ENCODE data around the gene DENND11.

The DENND11 gene

GRCh38 chr7:141674702-141675101, 27.3 kb downstream of the DENND11 start:
- no peak overlapping the region for H4K91ac ChIP-seq (ENCODE audit: low read length)
- 63% methylated on average over 4 of the region's 4 CpGs for WGBS
- H3K14ac ChIP-seq (ENCODE audit: low read length in 2 of 2), result no peak overlapping the region
- no peak overlapping the region for H3K4me3 ChIP-seq (ENCODE audit: insufficient read depth in 1 of 2, low read depth in 1 of 2, low read length in 2 of 2)
- H2BK12ac ChIP-seq (ENCODE audit: low read length in 2 of 2), result no peak overlapping the region
- H3K9me3 ChIP-seq (ENCODE audit: control insufficient read depth, low read length), result peaks cover 3% of the 10 kb centered on the region
- H3K4ac ChIP-seq (ENCODE audit: low read depth in 1 of 2, low read length in 2 of 2), result no peak overlapping the region
- no peak overlapping the region for H3K4me2 ChIP-seq (ENCODE audit: low read length, poor library complexity, severe bottlenecking)
- no peak overlapping the region for H3K27ac ChIP-seq (ENCODE audit: low read length, poor library complexity, severe bottlenecking)
- no peaks in the 10 kb centered on the region for H3K4me1 ChIP-seq (ENCODE audit: control insufficient read depth, insufficient read depth, low read depth, low read length)
- no peak for DNase-seq
- H3K27me3 ChIP-seq (ENCODE audit: control insufficient read depth in 1 of 2, insufficient read depth in 1 of 2, low read length in 2 of 2), result no peaks in the 10 kb centered on the region
- H2AFZ ChIP-seq (ENCODE audit: low read depth, low read length), result no peak overlapping the region
- H2BK120ac ChIP-seq (ENCODE audit: low read depth, low read length), result no peak overlapping the region
- H3K23ac ChIP-seq (ENCODE audit: low read length in 2 of 2), result no peak overlapping the region
- peaks cover 4% of the 10 kb centered on the region for H3K79me1 ChIP-seq (replicated peaks; ENCODE audit: low read length, poor library complexity, severe bottlenecking)
- no peak overlapping the region for H2AK5ac ChIP-seq (ENCODE audit: low read length, severe bottlenecking)
- H3K36me3 ChIP-seq (ENCODE audit: control insufficient read depth in 1 of 2, insufficient read depth in 2 of 2, low read depth in 1 of 2, low read length in 2 of 2), result peaks cover 3 to 7% of the 10 kb centered on the region in 2 experiments
- no peak overlapping the region for H2BK15ac ChIP-seq (ENCODE audit: low read depth, poor library complexity, severe bottlenecking)
- no peak overlapping the region for H3K18ac ChIP-seq (ENCODE audit: low read depth in 1 of 2, low read length in 2 of 2)
- H4K8ac ChIP-seq (ENCODE audit: low read length), result no peak overlapping the region
- no peak overlapping the region for H2BK5ac ChIP-seq (ENCODE audit: low read depth, low read length, poor library complexity, severe bottlenecking)
- H3K9ac ChIP-seq (ENCODE audit: low read length), result no peak overlapping the region

- no peak overlapping the region for H2AFZ ChIP-seq (ENCODE audit: low read depth, low read length)
- no peak overlapping the region for H4K8ac ChIP-seq (ENCODE audit: low read length)
- WGBS, result over 99% methylated on average over 4 of the region's 5 CpGs
- H3K4me1 ChIP-seq (ENCODE audit: control insufficient read depth, insufficient read depth, low read depth, low read length), result no peaks in the 10 kb centered on the region
- no peak overlapping the region for H3K23ac ChIP-seq (ENCODE audit: low read length in 2 of 2)
- H3K4ac ChIP-seq (ENCODE audit: low read depth in 1 of 2, low read length in 2 of 2), result no peak overlapping the region
- peaks cover 4% of the 10 kb centered on the region for H3K79me1 ChIP-seq (replicated peaks; ENCODE audit: low read length, poor library complexity, severe bottlenecking)
- H3K9ac ChIP-seq (ENCODE audit: low read length), result no peak overlapping the region
- no peak overlapping the region for H3K4me2 ChIP-seq (ENCODE audit: low read length, poor library complexity, severe bottlenecking)
- no peak overlapping the region for H2BK12ac ChIP-seq (ENCODE audit: low read length in 2 of 2)
- H3K9me3 ChIP-seq (ENCODE audit: control insufficient read depth, low read length), result peaks cover 3% of the 10 kb centered on the region
- H2BK120ac ChIP-seq (ENCODE audit: low read depth, low read length), result no peak overlapping the region
- no peak overlapping the region for H3K4me3 ChIP-seq (ENCODE audit: insufficient read depth in 1 of 2, low read depth in 1 of 2, low read length in 2 of 2)
- no peak overlapping the region for H4K91ac ChIP-seq (ENCODE audit: low read length)
- H2BK15ac ChIP-seq (ENCODE audit: low read depth, poor library complexity, severe bottlenecking), result no peak overlapping the region
- DNase-seq, result no peak
- no peak overlapping the region for H3K18ac ChIP-seq (ENCODE audit: low read depth in 1 of 2, low read length in 2 of 2)
- no peak overlapping the region for H2BK5ac ChIP-seq (ENCODE audit: low read depth, low read length, poor library complexity, severe bottlenecking)
- peaks cover 3 to 7% of the 10 kb centered on the region in 2 experiments for H3K36me3 ChIP-seq (ENCODE audit: control insufficient read depth in 1 of 2, insufficient read depth in 2 of 2, low read depth in 1 of 2, low read length in 2 of 2)
- H3K27ac ChIP-seq (ENCODE audit: low read length, poor library complexity, severe bottlenecking), result no peak overlapping the region
- H3K14ac ChIP-seq (ENCODE audit: low read length in 2 of 2), result no peak overlapping the region
- no peak overlapping the region for H2AK5ac ChIP-seq (ENCODE audit: low read length, severe bottlenecking)
- H3K27me3 ChIP-seq (ENCODE audit: control insufficient read depth in 1 of 2, insufficient read depth in 1 of 2, low read length in 2 of 2), result no peaks in the 10 kb centered on the region
These were observed 27.7 kb downstream of the DENND11 start for GRCh38 chr7:141674171-141674671.

GRCh38 chr7:141673346-141673745, 28.6 kb downstream of the DENND11 start:
- H2BK15ac ChIP-seq (ENCODE audit: low read depth, poor library complexity, severe bottlenecking), result no peak overlapping the region
- no peak for DNase-seq
- H3K4me3 ChIP-seq (ENCODE audit: insufficient read depth in 1 of 2, low read depth in 1 of 2, low read length in 2 of 2), result no peak overlapping the region
- peaks cover 4% of the 10 kb centered on the region for H3K79me1 ChIP-seq (replicated peaks; ENCODE audit: low read length, poor library complexity, severe bottlenecking)
- no peak overlapping the region for H4K8ac ChIP-seq (ENCODE audit: low read length)
- no peak overlapping the region for H2BK120ac ChIP-seq (ENCODE audit: low read depth, low read length)
- H2AFZ ChIP-seq (ENCODE audit: low read depth, low read length), result no peak overlapping the region
- H3K14ac ChIP-seq (ENCODE audit: low read length in 2 of 2), result no peak overlapping the region
- H3K36me3 ChIP-seq (ENCODE audit: control insufficient read depth in 1 of 2, insufficient read depth in 2 of 2, low read depth in 1 of 2, low read length in 2 of 2), result peaks cover 3 to 10% of the 10 kb centered on the region in 2 experiments
- no peak overlapping the region for H3K9ac ChIP-seq (ENCODE audit: low read length)
- WGBS, result 90% methylated on average over 2 of the region's 3 CpGs
- no peak overlapping the region for H2AK5ac ChIP-seq (ENCODE audit: low read length, severe bottlenecking)
- no peak overlapping the region for H3K27ac ChIP-seq (ENCODE audit: low read length, poor library complexity, severe bottlenecking)
- H2BK5ac ChIP-seq (ENCODE audit: low read depth, low read length, poor library complexity, severe bottlenecking), result no peak overlapping the region
- H3K18ac ChIP-seq (ENCODE audit: low read depth in 1 of 2, low read length in 2 of 2), result no peak overlapping the region
- H3K4me2 ChIP-seq (ENCODE audit: low read length, poor library complexity, severe bottlenecking), result no peak overlapping the region
- no peak overlapping the region for H4K91ac ChIP-seq (ENCODE audit: low read length)
- H3K23ac ChIP-seq (ENCODE audit: low read length in 2 of 2), result no peak overlapping the region
- H3K4me1 ChIP-seq (ENCODE audit: control insufficient read depth, insufficient read depth, low read depth, low read length), result no peaks in the 10 kb centered on the region
- no peaks in the 10 kb centered on the region for H3K27me3 ChIP-seq (ENCODE audit: control insufficient read depth in 1 of 2, insufficient read depth in 1 of 2, low read length in 2 of 2)
- no peak overlapping the region for H2BK12ac ChIP-seq (ENCODE audit: low read length in 2 of 2)
- H3K9me3 ChIP-seq (ENCODE audit: control insufficient read depth, low read length), result peaks cover 3% of the 10 kb centered on the region
- H3K4ac ChIP-seq (ENCODE audit: low read depth in 1 of 2, low read length in 2 of 2), result no peak overlapping the region

GRCh38 chr7:141671705-141672496, 30.1 kb downstream of the DENND11 start:
- Histone ChIP-seq H3K18ac (ENCODE audit: low read depth in 1 of 2, low read length in 2 of 2) (no peak overlapping the region), H3K79me1 (replicated peaks; ENCODE audit: low read length, poor library complexity, severe bottlenecking) (peaks cover 4% of the 10 kb centered on the region), H2AK5ac (ENCODE audit: low read length, severe bottlenecking) (no peak overlapping the region), H2BK15ac (ENCODE audit: low read depth, poor library complexity, severe bottlenecking) (no peak overlapping the region), H2BK12ac (ENCODE audit: low read length in 2 of 2) (no peak overlapping the region), H3K4me1 (ENCODE audit: control insufficient read depth, insufficient read depth, low read depth, low read length) (no peaks in the 10 kb centered on the region), H3K9me3 (ENCODE audit: control insufficient read depth, low read length) (peaks cover 3% of the 10 kb centered on the region), H2BK5ac (ENCODE audit: low read depth, low read length, poor library complexity, severe bottlenecking) (no peak overlapping the region), H4K8ac (ENCODE audit: low read length) (no peak overlapping the region), H3K27me3 (ENCODE audit: control insufficient read depth in 1 of 2, insufficient read depth in 1 of 2, low read length in 2 of 2) (no peaks in the 10 kb centered on the region), H3K9ac (ENCODE audit: low read length) (no peak overlapping the region), H3K23ac (ENCODE audit: low read length in 2 of 2) (no peak overlapping the region), H2BK120ac (ENCODE audit: low read depth, low read length) (no peak overlapping the region), H4K91ac (ENCODE audit: low read length) (no peak overlapping the region), H3K36me3 (ENCODE audit: control insufficient read depth in 1 of 2, insufficient read depth in 2 of 2, low read depth in 1 of 2, low read length in 2 of 2) (peaks cover 3 to 13% of the 10 kb centered on the region in 2 experiments), H3K27ac (ENCODE audit: low read length, poor library complexity, severe bottlenecking) (no peak overlapping the region), H3K4me2 (ENCODE audit: low read length, poor library complexity, severe bottlenecking) (no peak overlapping the region), H3K4me3 (ENCODE audit: insufficient read depth in 1 of 2, low read depth in 1 of 2, low read length in 2 of 2) (no peak overlapping the region), H3K14ac (ENCODE audit: low read length in 2 of 2) (no peak overlapping the region), H3K4ac (ENCODE audit: low read depth in 1 of 2, low read length in 2 of 2) (no peak overlapping the region), H2AFZ (ENCODE audit: low read depth, low read length) (no peak overlapping the region)
- peak; percentile 6 for DNase-seq
- over 99% methylated on average over 6 of the region's 7 CpGs for WGBS

Measured in mesenchymal stem cell (in vitro differentiated cells and primary cell).